ENCODE data around the gene LLPH.
"Not testable (repeated sequence)": the region's sequence is repeated elsewhere in the genome, so short reads cannot be mapped to it uniquely, and the experiment has no call there.

The LLPH gene

DNA sequence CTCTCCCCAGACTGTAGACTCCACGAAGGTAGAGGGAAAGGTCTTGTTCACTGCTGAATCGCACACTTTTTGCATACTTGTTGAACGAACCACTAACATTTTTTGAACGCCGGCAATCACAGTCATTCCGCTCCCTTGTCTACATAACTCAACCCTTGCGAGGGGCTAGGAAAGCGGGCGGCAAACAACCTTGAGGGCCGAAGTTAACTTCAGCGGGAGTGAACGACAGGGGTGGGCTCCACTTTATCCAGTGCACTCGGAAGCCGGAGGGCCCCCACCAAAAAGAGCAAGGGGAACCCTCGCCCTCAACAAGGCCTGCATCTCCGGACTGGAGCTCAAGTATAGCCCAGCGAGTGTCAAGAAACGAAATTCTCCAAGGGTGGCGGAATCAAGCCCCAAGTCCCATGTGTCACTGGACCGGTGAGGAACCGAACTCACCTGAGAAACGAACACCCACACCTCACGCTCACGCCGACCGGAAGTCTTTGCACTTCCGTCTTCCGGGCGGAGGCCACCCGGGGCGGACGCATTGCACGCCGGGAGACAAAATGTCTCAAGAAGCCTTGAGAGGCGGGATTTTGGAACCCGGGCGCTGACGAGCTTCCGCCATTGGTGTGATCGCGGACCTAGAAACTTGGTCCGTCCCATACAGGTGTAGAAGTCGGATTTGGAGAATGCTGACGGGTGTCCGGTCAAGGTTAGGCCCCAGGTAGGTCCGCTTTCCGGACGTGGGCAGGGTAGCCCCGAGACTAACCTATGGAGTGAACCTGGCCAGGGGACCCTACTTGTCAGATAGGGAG, at the start of gene LLPH:
Gene LLPH, minus strand, starts transcription at position 484 of the 800 bp plus-strand sequence. CDS start 1,644 bp downstream, outside the sequence.
- no peak for TF ChIP-seq GLIS3 (CRISPR knock-in tag; IDR thresholded peaks at IDR 0.05)
- TF ChIP-seq ISL1 (CRISPR knock-in tag; IDR thresholded peaks at IDR 0.05), result no peak
- no peak for TF ChIP-seq TCF4 (CRISPR knock-in tag; IDR thresholded peaks at IDR 0.05; ENCODE audit: borderline replicate concordance)
- no peak for TF ChIP-seq ZC3H10 (CRISPR knock-in tag; IDR thresholded peaks at IDR 0.05)
- TF ChIP-seq, protein P1, sequence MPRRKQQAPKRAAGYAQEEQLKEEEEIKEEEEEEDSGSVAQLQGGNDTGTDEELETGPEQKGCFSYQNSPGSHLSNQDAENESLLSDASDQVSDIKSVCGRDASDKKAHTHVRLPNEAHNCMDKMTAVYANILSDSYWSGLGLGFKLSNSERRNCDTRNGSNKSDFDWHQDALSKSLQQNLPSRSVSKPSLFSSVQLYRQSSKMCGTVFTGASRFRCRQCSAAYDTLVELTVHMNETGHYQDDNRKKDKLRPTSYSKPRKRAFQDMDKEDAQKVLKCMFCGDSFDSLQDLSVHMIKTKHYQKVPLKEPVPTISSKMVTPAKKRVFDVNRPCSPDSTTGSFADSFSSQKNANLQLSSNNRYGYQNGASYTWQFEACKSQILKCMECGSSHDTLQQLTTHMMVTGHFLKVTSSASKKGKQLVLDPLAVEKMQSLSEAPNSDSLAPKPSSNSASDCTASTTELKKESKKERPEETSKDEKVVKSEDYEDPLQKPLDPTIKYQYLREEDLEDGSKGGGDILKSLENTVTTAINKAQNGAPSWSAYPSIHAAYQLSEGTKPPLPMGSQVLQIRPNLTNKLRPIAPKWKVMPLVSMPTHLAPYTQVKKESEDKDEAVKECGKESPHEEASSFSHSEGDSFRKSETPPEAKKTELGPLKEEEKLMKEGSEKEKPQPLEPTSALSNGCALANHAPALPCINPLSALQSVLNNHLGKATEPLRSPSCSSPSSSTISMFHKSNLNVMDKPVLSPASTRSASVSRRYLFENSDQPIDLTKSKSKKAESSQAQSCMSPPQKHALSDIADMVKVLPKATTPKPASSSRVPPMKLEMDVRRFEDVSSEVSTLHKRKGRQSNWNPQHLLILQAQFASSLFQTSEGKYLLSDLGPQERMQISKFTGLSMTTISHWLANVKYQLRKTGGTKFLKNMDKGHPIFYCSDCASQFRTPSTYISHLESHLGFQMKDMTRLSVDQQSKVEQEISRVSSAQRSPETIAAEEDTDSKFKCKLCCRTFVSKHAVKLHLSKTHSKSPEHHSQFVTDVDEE (CRISPR knock-in tag; IDR thresholded peaks at IDR 0.05), result no peak
- TF ChIP-seq TOX (CRISPR knock-in tag; IDR thresholded peaks at IDR 0.05; ENCODE audit: borderline replicate concordance), result no peak
- TF ChIP-seq ZNF8 (CRISPR knock-in tag; IDR thresholded peaks at IDR 0.05), result no peak
- TF ChIP-seq ZFP30 (CRISPR knock-in tag; IDR thresholded peaks at IDR 0.05), result no peak
- no peak for TF ChIP-seq OSR1 (CRISPR knock-in tag; IDR thresholded peaks at IDR 0.05)
- TF ChIP-seq SNAI2 (CRISPR knock-in tag; IDR thresholded peaks at IDR 0.05), result no peak
- ATAC-seq, result peak; percentile 93

DNA sequence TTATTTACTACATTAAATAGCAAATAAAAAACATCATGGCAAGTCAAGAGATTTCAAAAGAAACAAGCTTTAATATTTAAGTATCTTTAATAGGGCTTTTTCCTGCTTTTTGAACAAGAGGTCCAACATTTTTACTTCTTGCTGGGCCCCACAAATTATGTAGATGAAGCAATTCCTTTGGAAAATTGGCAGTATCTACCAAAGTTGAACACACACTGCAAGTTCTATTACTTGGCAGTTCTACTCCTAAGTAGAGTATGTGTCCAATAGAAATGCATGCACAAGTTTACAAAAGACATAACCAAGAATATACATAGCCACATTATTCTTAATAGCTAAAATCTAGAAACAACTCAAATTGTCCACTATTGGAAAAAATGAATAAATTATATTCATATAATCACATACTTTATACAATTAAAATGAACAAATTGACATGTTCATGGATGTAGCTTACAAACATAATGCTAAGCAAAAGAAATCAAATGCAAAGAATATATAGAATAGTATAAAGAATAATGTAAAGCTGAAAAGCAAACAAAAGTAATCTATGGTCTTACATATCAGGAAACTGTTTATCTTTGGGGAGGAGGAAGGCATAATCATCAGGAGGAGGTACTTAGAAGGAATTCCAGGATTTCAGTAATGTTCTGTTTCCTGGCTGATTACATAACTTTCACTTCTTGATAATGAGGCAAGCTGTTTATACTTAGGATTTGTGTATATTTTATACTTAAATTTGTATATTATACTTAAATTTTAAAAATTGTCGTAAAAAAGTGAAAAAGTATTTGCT, 45.8 kb upstream of the LLPH start:
- TF ChIP-seq ZNF8 (CRISPR knock-in tag; IDR thresholded peaks at IDR 0.05), result no peak
- no peak for TF ChIP-seq TOX (CRISPR knock-in tag; IDR thresholded peaks at IDR 0.05; ENCODE audit: borderline replicate concordance)
- no peak for TF ChIP-seq ZFP3 (CRISPR knock-in tag; IDR thresholded peaks at IDR 0.05)
- no peak for TF ChIP-seq ZC3H10 (CRISPR knock-in tag; IDR thresholded peaks at IDR 0.05)
- TF ChIP-seq ARNTL (CRISPR knock-in tag; IDR thresholded peaks at IDR 0.05; ENCODE audit: borderline replicate concordance, low read depth), result no peak
- TF ChIP-seq, protein P2, sequence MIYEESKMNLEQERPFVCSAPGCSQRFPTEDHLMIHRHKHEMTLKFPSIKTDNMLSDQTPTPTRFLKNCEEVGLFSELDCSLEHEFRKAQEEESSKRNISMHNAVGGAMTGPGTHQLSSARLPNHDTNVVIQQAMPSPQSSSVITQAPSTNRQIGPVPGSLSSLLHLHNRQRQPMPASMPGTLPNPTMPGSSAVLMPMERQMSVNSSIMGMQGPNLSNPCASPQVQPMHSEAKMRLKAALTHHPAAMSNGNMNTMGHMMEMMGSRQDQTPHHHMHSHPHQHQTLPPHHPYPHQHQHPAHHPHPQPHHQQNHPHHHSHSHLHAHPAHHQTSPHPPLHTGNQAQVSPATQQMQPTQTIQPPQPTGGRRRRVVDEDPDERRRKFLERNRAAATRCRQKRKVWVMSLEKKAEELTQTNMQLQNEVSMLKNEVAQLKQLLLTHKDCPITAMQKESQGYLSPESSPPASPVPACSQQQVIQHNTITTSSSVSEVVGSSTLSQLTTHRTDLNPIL (CRISPR knock-in tag; IDR thresholded peaks at IDR 0.05; ENCODE audit: low read depth), result no peak
- no peak for TF ChIP-seq OSR1 (CRISPR knock-in tag; IDR thresholded peaks at IDR 0.05)
- no peak for TF ChIP-seq RARB (CRISPR knock-in tag; IDR thresholded peaks at IDR 0.05)
- TF ChIP-seq, protein P3, sequence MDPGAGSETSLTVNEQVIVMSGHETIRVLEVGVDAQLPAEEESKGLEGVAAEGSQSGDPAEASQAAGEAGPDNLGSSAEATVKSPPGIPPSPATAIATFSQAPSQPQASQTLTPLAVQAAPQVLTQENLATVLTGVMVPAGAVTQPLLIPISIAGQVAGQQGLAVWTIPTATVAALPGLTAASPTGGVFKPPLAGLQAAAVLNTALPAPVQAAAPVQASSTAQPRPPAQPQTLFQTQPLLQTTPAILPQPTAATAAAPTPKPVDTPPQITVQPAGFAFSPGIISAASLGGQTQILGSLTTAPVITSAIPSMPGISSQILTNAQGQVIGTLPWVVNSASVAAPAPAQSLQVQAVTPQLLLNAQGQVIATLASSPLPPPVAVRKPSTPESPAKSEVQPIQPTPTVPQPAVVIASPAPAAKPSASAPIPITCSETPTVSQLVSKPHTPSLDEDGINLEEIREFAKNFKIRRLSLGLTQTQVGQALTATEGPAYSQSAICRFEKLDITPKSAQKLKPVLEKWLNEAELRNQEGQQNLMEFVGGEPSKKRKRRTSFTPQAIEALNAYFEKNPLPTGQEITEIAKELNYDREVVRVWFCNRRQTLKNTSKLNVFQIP (CRISPR knock-in tag; IDR thresholded peaks at IDR 0.05; ENCODE audit: borderline replicate concordance, low read depth), result no peak
- no peak for TF ChIP-seq ISL1 (CRISPR knock-in tag; IDR thresholded peaks at IDR 0.05)
- TF ChIP-seq, protein P1 (CRISPR knock-in tag; IDR thresholded peaks at IDR 0.05), result no peak
- no peak for TF ChIP-seq GLIS3 (CRISPR knock-in tag; IDR thresholded peaks at IDR 0.05)
- TF ChIP-seq ZNF565 (CRISPR knock-in tag; conservative IDR thresholded peaks at IDR 0.05; ENCODE audit: low read depth), result no peak
- no peak for TF ChIP-seq TCF4 (CRISPR knock-in tag; IDR thresholded peaks at IDR 0.05; ENCODE audit: borderline replicate concordance)
- no peak for TF ChIP-seq ZNF70 (CRISPR knock-in tag; IDR thresholded peaks at IDR 0.05)
- no peak for ATAC-seq

DNA sequence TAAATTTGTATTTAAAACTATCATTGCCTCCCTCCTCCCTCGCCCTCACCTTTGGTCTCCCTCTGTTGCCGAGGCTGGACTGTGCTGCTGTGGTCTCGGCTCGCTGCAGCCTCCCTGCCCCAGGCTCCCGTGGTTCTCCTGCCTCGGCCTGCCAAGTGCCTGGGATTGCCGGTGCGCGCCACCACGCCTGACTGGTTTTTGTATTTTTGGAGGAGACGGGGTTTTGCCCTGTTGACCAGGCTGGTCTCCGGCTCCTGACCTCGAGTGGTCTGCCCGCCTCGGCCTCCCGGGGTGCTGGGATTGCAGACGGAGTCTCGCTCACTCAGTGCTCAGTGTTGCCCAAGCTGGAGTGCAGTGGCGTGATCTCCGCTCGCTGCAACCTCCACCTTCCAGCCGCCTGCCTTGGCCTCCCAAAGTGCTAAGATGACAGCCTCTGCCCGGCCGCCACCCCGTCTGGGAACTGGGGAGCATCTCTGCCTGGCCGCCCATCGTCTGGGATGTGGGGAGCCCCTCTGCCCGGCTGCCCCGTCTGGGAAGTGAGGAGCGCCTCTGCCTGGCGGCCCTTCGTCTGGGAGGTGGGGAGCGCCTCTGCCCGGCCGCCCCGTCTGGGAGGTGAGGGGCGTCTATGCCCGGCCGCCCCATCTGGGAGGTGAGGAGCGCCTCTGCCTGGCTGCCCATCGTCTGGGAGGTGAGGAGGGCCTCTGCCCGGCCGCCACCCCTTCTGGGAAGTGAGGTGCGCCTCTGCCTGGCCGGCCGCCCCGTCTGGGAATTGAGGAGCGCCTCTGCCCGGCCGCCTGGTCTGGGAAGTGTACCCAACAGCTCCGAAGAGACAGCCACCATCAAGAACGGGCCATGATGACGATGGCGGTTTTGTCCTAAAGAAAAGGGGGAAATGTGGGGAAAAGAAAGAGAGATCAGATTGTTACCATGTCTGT, 44.1 kb upstream of the LLPH start:
- not testable (repeated sequence) for ATAC-seq

Data from SK-N-SH treated with all-trans-retinoic acid at 6 μM for 48 hours (cell line).